CD14-positive monocyte (primary cell): ENCODE data around the gene TENT4B. TPM values are rescaled to one million over a fixed set of nuclear protein-coding genes. Genes with fewer than 3 reads are reported as not detected.
A peak's percentile ranks its signal among the peaks of the same experiment; 100 is the strongest.

ENCODE experiments used
- DNase-seq, 3 donors: peaks; one replicate each; pipeline ENCODE4 v3.0.0-alpha.2; 2011 to 2022
- H2AFZ ChIP-seq: 2 replicates; pipeline ENCODE4 v1.6.0; 2012; ENCODE audit warnings: mild to moderate bottlenecking, low read depth, low read length, inconsistent platforms; ENCODE audit not compliant: insufficient read depth, poor library complexity, severe bottlenecking
- H3K27ac ChIP-seq, 2 donors: 1 replicate in 1 of 2; 2 replicates in 1 of 2; pipeline ENCODE4 v1.5.1; 2012 to 2013; ENCODE audit warnings: low read length in 2 of 2, control low read depth in 1 of 2, inconsistent platforms in 1 of 2, low read depth in 1 of 2, mild to moderate bottlenecking in 1 of 2
- H3K27me3 ChIP-seq, 2 donors: one replicate each; pipeline versions ENCODE4 v1.6.0 to v1.6.1; 2011 to 2013; ENCODE audit warnings: low read length in 2 of 2; ENCODE audit not compliant: control insufficient read depth in 2 of 2, insufficient read depth in 2 of 2
- H3K36me3 ChIP-seq, 2 donors: replicated peaks in 1 of 2; 1 replicate in 1 of 2; 2 replicates in 1 of 2; pipeline versions ENCODE4 v1.5.1 to v1.6.1; 2012 to 2013; ENCODE audit warnings: low read length in 2 of 2, control low read depth in 1 of 2, inconsistent platforms in 1 of 2, mild to moderate bottlenecking in 1 of 2; ENCODE audit not compliant: insufficient read depth in 2 of 2, control insufficient read depth in 1 of 2
- H3K4me1 ChIP-seq, 2 donors: 1 replicate in 1 of 2; 2 replicates in 1 of 2; pipeline versions ENCODE4 v1.5.1 to v1.6.1; 2012 to 2013; ENCODE audit warnings: low read length in 2 of 2, control low read depth in 1 of 2, inconsistent platforms in 1 of 2, mild to moderate bottlenecking in 1 of 2, moderate library complexity in 1 of 2; ENCODE audit not compliant: insufficient read depth in 2 of 2, control insufficient read depth in 1 of 2
- H3K4me2 ChIP-seq: replicated peaks from 2 replicates; pipeline ENCODE3; 2012; ENCODE audit warnings: low read length, moderate library complexity, mild to moderate bottlenecking; ENCODE audit not compliant: poor library complexity, severe bottlenecking; ENCODE audit errors: extremely low read depth
- H3K4me3 ChIP-seq, 3 experiments: fragments of 200-600 bp in 1 of 3; sonication (generic) in 1 of 3; replicated peaks in 1 of 3; 1 replicate in 2 of 3; 2 replicates in 1 of 3; pipeline ENCODE4 v1.5.1; 2011 to 2013; ENCODE audit warnings: low read length in 3 of 3, mild to moderate bottlenecking in 3 of 3, control low read depth in 2 of 3, low read depth in 2 of 3, inconsistent platforms in 1 of 3, moderate library complexity in 1 of 3
- H3K79me2 ChIP-seq: 2 replicates; pipeline ENCODE4 v1.6.0; 2012; ENCODE audit warnings: mild to moderate bottlenecking, control low read depth, inconsistent platforms, low read length, moderate library complexity; ENCODE audit not compliant: insufficient read depth
- H3K9ac ChIP-seq: 2 replicates; pipeline ENCODE4 v1.6.0; 2017; ENCODE audit warnings: low read length, mild to moderate bottlenecking; ENCODE audit not compliant: insufficient read depth, poor library complexity, severe bottlenecking
- H3K9me3 ChIP-seq, 2 donors: replicated peaks in 1 of 2; 1 replicate in 1 of 2; 2 replicates in 1 of 2; pipeline versions ENCODE4 v1.5.1 to v1.6.1; 2012 to 2013; ENCODE audit warnings: low read length in 2 of 2, control low read depth in 1 of 2; ENCODE audit not compliant: control insufficient read depth in 1 of 2, insufficient read depth in 1 of 2
- H4K20me1 ChIP-seq: 2 replicates; pipeline ENCODE4 v1.6.0; 2012; ENCODE audit warnings: mild to moderate bottlenecking, low read length, control low read depth, moderate library complexity; ENCODE audit not compliant: insufficient read depth
- H3K27ac Mint-ChIP-seq, 7 donors: one replicate each; pipeline ENCODE4 v1.8.0; 2020; ENCODE audit warnings: mild to moderate bottlenecking in 7 of 7, mixed read lengths in 7 of 7, moderate library complexity in 6 of 7, inconsistent platforms in 2 of 7
- H3K27me3 Mint-ChIP-seq, 3 donors: one replicate each; pipeline ENCODE4 v1.8.0; 2021 to 2022; ENCODE audit warnings: low read depth in 3 of 3, mild to moderate bottlenecking in 3 of 3, mixed read lengths in 3 of 3, moderate library complexity in 3 of 3, inconsistent platforms in 1 of 3
- H3K36me3 Mint-ChIP-seq, 2 donors: one replicate each; pipeline ENCODE4 v1.8.0; 2020; ENCODE audit warnings: mixed read lengths in 2 of 2, inconsistent platforms in 1 of 2, mild to moderate bottlenecking in 1 of 2
- H3K4me1 Mint-ChIP-seq: one replicate; pipeline ENCODE4 v1.8.0; 2020; ENCODE audit warnings: mild to moderate bottlenecking, mixed read lengths
- H3K4me3 Mint-ChIP-seq, 2 donors: one replicate each; pipeline ENCODE4 v1.8.0; 2020; ENCODE audit warnings: mild to moderate bottlenecking in 2 of 2, mixed read lengths in 2 of 2, moderate library complexity in 1 of 2
- H3K9me3 Mint-ChIP-seq, 7 donors: one replicate each; pipeline ENCODE4 v1.8.0; 2020 to 2022; ENCODE audit warnings: mixed read lengths in 7 of 7, mild to moderate bottlenecking in 6 of 7, moderate library complexity in 6 of 7, inconsistent platforms in 2 of 7
- WGBS: methylation state at CpG from one replicate; pipeline ENCODE4 v1.1.5; 2013; ENCODE audit warnings: missing lambda C conversion rate; ENCODE audit not compliant: insufficient coverage; 5-methylcytosine and 5-hydroxymethylcytosine counted together
- intact Hi-C, 2 donors: fragments of 100-400 bp; cut with micrococcal nuclease; formaldehyde crosslinking; loops; one replicate each; pipeline versions ENCODE4 v1.15.0 to v1.15.1; 2023
- polyA plus RNA-seq, 3 donors: library from polyadenylated mRNA; depleted of rRNA in 1 of 3; unstranded in 2 of 3; stranded (reverse) in 1 of 3; fragments of 300-500 nt in 2 of 3; fragments of >200 nt in 1 of 3; fragmentation: Illumina TruSeq in 2 of 3; gene quantifications; 1 replicate in 2 of 3; 2 replicates in 1 of 3; pipeline ENCODE4 v1.2.3, GENCODE V29; 2012 to 2021
- small RNA-seq: library from RNA; depleted of rRNA; stranded (forward); fragments of <200 nt; gene quantifications from one replicate; pipeline ENCODE3, GENCODE V24; 2012; ENCODE audit warnings: low read depth; ENCODE audit not compliant: insufficient read length
- TF ChIP-seq, protein P1 (sequence below): fragments of 200-600 bp; IDR thresholded peaks from one replicate; pipeline ENCODE4 v1.8.0; 2022; ENCODE audit warnings: antibody characterized with exemption, mild to moderate bottlenecking

TENT4B gene
- polyA plus RNA-seq, 3 donors, result 1.4 to 9.0 (median 1.7) TPM

DNA sequence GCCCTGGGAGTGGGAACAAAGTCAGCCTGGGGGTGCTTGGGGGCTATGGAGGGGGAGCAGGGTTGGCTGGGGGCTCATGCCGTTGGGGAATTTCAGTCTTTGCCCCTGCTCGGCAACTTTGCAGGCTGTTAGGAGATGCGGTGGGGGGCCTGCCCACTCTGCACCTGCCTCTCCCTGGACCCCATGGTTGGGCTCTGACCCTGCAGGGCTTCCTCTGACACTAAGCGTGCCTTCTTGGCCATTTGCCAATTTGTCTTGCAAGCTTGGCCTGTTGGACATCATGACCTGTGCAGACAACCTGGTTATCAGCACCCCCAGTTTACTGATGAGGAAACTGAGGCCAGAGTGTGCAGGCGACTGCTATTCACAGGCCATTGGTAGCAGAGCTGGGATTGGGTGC lies 127.8 kb downstream of the TENT4B start:
- no peak for DNase-seq
- Histone ChIP-seq H3K9ac (peak overlapping the region; percentile 69), H3K4me1 (peaks cover 99% of the 10 kb centered on the region in 2 donors), H3K27ac (peak overlapping the region; percentile 86 to 97), H3K79me2 (peaks cover 98% of the 10 kb centered on the region), H2AFZ (no peak overlapping the region), H3K9me3 (no peaks in the 10 kb centered on the region), H3K4me2 (peak overlapping the region; percentile 97), H4K20me1 (peaks cover 52% of the 10 kb centered on the region), H3K27me3 (no peaks in the 10 kb centered on the region), H3K36me3 (peaks cover 5 to 9% of the 10 kb centered on the region in 2 donors), H3K4me3 (peak overlapping the region; percentile 41 to 86 (median 55))
- H3K9me3 Mint-ChIP-seq, result peaks cover 0 to 4% (median 0%) of the 10 kb centered on the region in 7 donors
- TF ChIP-seq, protein P1, sequence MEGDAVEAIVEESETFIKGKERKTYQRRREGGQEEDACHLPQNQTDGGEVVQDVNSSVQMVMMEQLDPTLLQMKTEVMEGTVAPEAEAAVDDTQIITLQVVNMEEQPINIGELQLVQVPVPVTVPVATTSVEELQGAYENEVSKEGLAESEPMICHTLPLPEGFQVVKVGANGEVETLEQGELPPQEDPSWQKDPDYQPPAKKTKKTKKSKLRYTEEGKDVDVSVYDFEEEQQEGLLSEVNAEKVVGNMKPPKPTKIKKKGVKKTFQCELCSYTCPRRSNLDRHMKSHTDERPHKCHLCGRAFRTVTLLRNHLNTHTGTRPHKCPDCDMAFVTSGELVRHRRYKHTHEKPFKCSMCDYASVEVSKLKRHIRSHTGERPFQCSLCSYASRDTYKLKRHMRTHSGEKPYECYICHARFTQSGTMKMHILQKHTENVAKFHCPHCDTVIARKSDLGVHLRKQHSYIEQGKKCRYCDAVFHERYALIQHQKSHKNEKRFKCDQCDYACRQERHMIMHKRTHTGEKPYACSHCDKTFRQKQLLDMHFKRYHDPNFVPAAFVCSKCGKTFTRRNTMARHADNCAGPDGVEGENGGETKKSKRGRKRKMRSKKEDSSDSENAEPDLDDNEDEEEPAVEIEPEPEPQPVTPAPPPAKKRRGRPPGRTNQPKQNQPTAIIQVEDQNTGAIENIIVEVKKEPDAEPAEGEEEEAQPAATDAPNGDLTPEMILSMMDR, result no peak
- no peaks in the 10 kb centered on the region for H3K27me3 Mint-ChIP-seq
- H3K27ac Mint-ChIP-seq, result peak overlapping the region; percentile 98 to 100 (median 100)
- H3K4me3 Mint-ChIP-seq, result peak overlapping the region; percentile 74 to 90
- H3K4me1 Mint-ChIP-seq, result peaks cover 96% of the 10 kb centered on the region
- intact Hi-C loops, result loop anchor here in 1 of 2 donors (5.0 kb wide), 1 partner anchor 34 kb away; no protein-coding TSS in a partner anchor
- peaks cover 13 to 60% of the 10 kb centered on the region in 2 donors for H3K36me3 Mint-ChIP-seq
- WGBS, result 60% methylated on average over 5 of the region's 5 CpGs

Small RNA genes within 50 kb of the gene (small RNA-seq; reads per million reads assigned to genes)
- gene RF00156 (not detected), gene RPL10P14 (not detected)

Other genes starting within 250 kb of the TENT4B start
- gene CNEP1R1, start 128.1 kb upstream of the TENT4B start, polyA plus RNA-seq, result 10 to 100 TPM; 13.7 to 49.6 (median 19.3) TPM
- gene HEATR3, start 87.3 kb upstream of the TENT4B start, polyA plus RNA-seq, result 10 to 100 TPM; 10.4 to 40.6 (median 10.7) TPM
- gene ADCY7, start 113.2 kb downstream of the TENT4B start, polyA plus RNA-seq, result 100 to 1,000 TPM in 1 of 3 donors, 10 to 100 TPM in 2; 53.1 to 230 (median 91.5) TPM
- 10 to 100 TPM; 11.4 to 33.0 (median 21.2) TPM for gene BRD7, start 215.7 kb downstream of the TENT4B start, polyA plus RNA-seq